OCI-LY1 (cell line): ENCODE measurements around the gene MEGF8.

Source experiments
- H2AFZ ChIP-seq: fragments of 200-600 bp; sonication (generic), shearing (Covaris generic); 2 replicates; pipeline ENCODE4 v1.6.0; 2014; ENCODE audit warnings: antibody characterized with exemption, mild to moderate bottlenecking, low read length
- H3F3A ChIP-seq: fragments of 200-600 bp; sonication (generic), shearing (Covaris generic); 2 replicates; pipeline ENCODE4 v1.6.0; 2014; ENCODE audit warnings: mild to moderate bottlenecking, antibody characterized with exemption, low read length, moderate library complexity; ENCODE audit not compliant: insufficient read depth
- H3K27ac ChIP-seq: fragments of 200-600 bp; sonication (generic); 2 replicates; pipeline ENCODE4 v1.5.1; 2014; ENCODE audit warnings: low read length, mixed run types, mild to moderate bottlenecking, low read depth; ENCODE audit not compliant: poor library complexity, severe bottlenecking
- H3K27me3 ChIP-seq: fragments of 200-600 bp; sonication (generic); 2 replicates; pipeline ENCODE4 v1.6.0; 2014; ENCODE audit warnings: antibody characterized with exemption, mild to moderate bottlenecking, low read length, moderate library complexity; ENCODE audit not compliant: insufficient read depth
- H3K36me3 ChIP-seq: fragments of 200-600 bp; sonication (generic); 2 replicates; pipeline ENCODE4 v1.6.1; 2014; ENCODE audit warnings: mild to moderate bottlenecking, antibody characterized with exemption, low read length, moderate library complexity, mixed read lengths; ENCODE audit not compliant: insufficient read depth
- H3K4me1 ChIP-seq: fragments of 200-600 bp; sonication (generic); 2 replicates; pipeline ENCODE4 v1.5.1; 2014; ENCODE audit warnings: mild to moderate bottlenecking, low read length, moderate library complexity; ENCODE audit not compliant: insufficient read depth, severe bottlenecking
- H3K4me2 ChIP-seq: fragments of 200-600 bp; sonication (generic), shearing (Covaris generic); 2 replicates; pipeline ENCODE4 v1.6.1; 2014; ENCODE audit warnings: low read length
- H3K4me3 ChIP-seq: fragments of 200-600 bp; sonication (generic); 2 replicates; pipeline ENCODE4 v1.5.1; 2014; ENCODE audit warnings: low read length, low read depth, mild to moderate bottlenecking, mixed read lengths; ENCODE audit not compliant: poor library complexity, severe bottlenecking
- H3K79me2 ChIP-seq: fragments of 200-600 bp; shearing (Covaris generic); 2 replicates; pipeline ENCODE4 v1.6.1; 2016; ENCODE audit warnings: mixed run types, low read length, mixed read lengths; ENCODE audit not compliant: insufficient read depth
- H3K9ac ChIP-seq: fragments of 200-600 bp; sonication (generic), shearing (Covaris generic); 2 replicates; pipeline ENCODE4 v1.6.1; 2014; ENCODE audit warnings: mild to moderate bottlenecking, low read length, mixed read lengths
- H3K9me2 ChIP-seq: fragments of 200-600 bp; sonication (generic), shearing (Covaris generic); 2 replicates; pipeline ENCODE4 v1.6.1; 2014; ENCODE audit warnings: low read depth, mild to moderate bottlenecking, low read length, mixed read lengths
- H3K9me3 ChIP-seq: fragments of 200-600 bp; shearing (Covaris generic); 2 replicates; pipeline ENCODE4 v1.6.1; 2014; ENCODE audit warnings: low read length, mixed read lengths
- H4K20me1 ChIP-seq: fragments of 200-600 bp; sonication (generic), shearing (Covaris generic); 2 replicates; pipeline ENCODE4 v1.6.0; 2016; ENCODE audit warnings: mild to moderate bottlenecking, low read length; ENCODE audit not compliant: insufficient read depth
- CTCF ChIP-seq: fragments of 200-600 bp; sonication (generic), shearing (Covaris generic); IDR thresholded peaks from 2 replicates; pipeline ENCODE4 v1.5.1; 2017; ENCODE audit warnings: mild to moderate bottlenecking, antibody characterized with exemption, low read length, moderate library complexity, mixed read lengths
- EZH2 ChIP-seq: fragments of 200-600 bp; sonication (generic), shearing (Covaris generic); IDR thresholded peaks from 2 replicates; pipeline ENCODE4 v1.8.0; 2017; ENCODE audit warnings: borderline replicate concordance, mixed run types, mild to moderate bottlenecking, antibody characterized with exemption, low read length, moderate library complexity, mixed read lengths

Gene MEGF8

DNA sequence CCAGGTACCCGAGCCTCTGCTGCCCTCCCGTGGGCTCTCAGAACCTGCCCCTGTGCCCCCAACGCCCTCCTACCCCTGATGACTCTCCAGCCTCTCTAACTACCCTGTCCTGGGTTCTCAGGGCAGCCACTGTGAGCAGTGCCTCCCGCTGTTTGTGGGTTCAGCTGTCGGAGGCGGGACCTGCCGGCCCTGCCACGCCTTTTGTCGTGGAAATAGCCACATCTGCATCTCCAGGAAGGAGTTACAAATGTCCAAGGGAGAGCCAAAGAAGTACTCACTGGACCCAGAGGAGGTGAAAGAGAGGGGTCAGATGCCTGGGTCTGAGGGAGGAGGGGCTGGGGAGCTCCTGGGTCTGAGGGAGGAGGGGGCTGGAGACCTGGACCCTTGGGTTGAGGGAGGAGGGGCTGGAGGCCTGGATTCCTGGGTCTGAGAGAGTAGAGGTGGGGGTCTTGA lies 44.7 kb downstream of the MEGF8 start:
- H3K4me1 ChIP-seq: peaks cover 4% of the 10 kb centered on the region
- no peak overlapping the region for H3K4me2 ChIP-seq
- no peaks in the 10 kb centered on the region for H3F3A ChIP-seq
- no peak overlapping the region for H3K9ac ChIP-seq
- no peak overlapping the region for H3K27ac ChIP-seq
- no peaks in the 10 kb centered on the region for H3K36me3 ChIP-seq
- H4K20me1 ChIP-seq: no peaks in the 10 kb centered on the region
- H3K79me2 ChIP-seq: no peaks in the 10 kb centered on the region
- H3K4me3 ChIP-seq: no peak overlapping the region
- no peak overlapping the region for H2AFZ ChIP-seq
- H3K27me3 ChIP-seq: no peaks in the 10 kb centered on the region
- H3K9me3 ChIP-seq: no peaks in the 10 kb centered on the region
- no peaks in the 10 kb centered on the region for H3K9me2 ChIP-seq
- TF ChIP-seq CTCF: peak; percentile 13; the same call in 1 of the 2 replicates
- no peak for TF ChIP-seq EZH2

- H3K4me2 ChIP-seq: no peak overlapping the region
- no peaks in the 10 kb centered on the region for H3K9me2 ChIP-seq
- no peak overlapping the region for H3K9ac ChIP-seq
- no peaks in the 10 kb centered on the region for H3F3A ChIP-seq
- H3K36me3 ChIP-seq: no peaks in the 10 kb centered on the region
- H3K4me1 ChIP-seq: no peaks in the 10 kb centered on the region
- no peaks in the 10 kb centered on the region for H4K20me1 ChIP-seq
- H2AFZ ChIP-seq: no peak overlapping the region
- H3K27ac ChIP-seq: no peak overlapping the region
- H3K27me3 ChIP-seq: no peaks in the 10 kb centered on the region
- no peaks in the 10 kb centered on the region for H3K9me3 ChIP-seq
- H3K79me2 ChIP-seq: no peaks in the 10 kb centered on the region
- TF ChIP-seq CTCF: no peak
- H3K4me3 ChIP-seq: no peak overlapping the region
Measured at GRCh38 chr19:42370626-42371175, 45.3 kb downstream of the MEGF8 start.

DNA sequence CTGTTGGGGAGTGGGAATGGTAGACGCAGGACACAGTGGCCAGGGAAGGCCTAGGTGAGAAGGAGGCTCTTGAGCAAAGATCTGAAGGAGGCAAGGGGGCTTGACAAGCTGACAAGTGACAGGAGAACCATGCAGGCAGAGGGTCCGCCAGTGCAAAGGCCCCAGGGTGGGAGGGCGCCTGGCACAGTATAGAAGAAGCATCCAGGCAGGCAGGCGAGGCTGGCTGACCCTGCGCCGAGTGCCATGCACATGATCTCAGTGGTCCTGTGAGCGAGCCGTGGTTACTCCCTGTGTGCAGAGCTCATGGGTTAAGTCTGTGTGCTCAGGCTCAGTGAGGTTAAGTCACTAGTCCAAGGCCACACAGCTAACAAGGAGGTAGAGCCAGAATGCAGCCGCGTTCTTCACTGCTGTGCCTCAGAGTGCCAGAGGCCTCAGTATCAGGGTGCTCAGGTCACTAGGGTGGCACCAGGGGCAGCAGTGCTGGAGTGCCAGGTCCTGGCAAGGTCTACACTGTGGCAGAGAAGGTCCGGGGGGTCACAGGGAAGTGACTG lies 49.5 kb downstream of the MEGF8 start:
- Histone ChIP-seq H3K4me2 (no peak overlapping the region), H2AFZ (no peak overlapping the region), H3K27ac (no peak overlapping the region), H3K9ac (no peak overlapping the region), H3K9me3 (no peaks in the 10 kb centered on the region), H3K36me3 (no peaks in the 10 kb centered on the region; the same call in 1 of the 2 replicates), H3K4me1 (no peaks in the 10 kb centered on the region), H3F3A (no peaks in the 10 kb centered on the region), H3K4me3 (no peak overlapping the region), H4K20me1 (no peaks in the 10 kb centered on the region), H3K27me3 (peaks cover 13% of the 10 kb centered on the region; the same call in 1 of the 2 replicates), H3K79me2 (no peaks in the 10 kb centered on the region), H3K9me2 (no peaks in the 10 kb centered on the region)
- TF ChIP-seq EZH2 (no peak), CTCF (no peak)
